ACC112 (cell line): Measurements from ENCODE around the gene KCNN3.

Source experiments
- H2AFZ ChIP-seq: fragments of 200-600 bp; sonication (generic); one replicate; pipeline ENCODE4 v1.6.0; 2017; ENCODE audit warnings: antibody characterized with exemption, low read length; ENCODE audit not compliant: unreplicated experiment
- H3K27ac ChIP-seq: fragments of 200-600 bp; sonication (generic); 2 replicates; pipeline ENCODE4 v1.5.1; 2014; ENCODE audit warnings: low read depth, mild to moderate bottlenecking, antibody characterized with exemption, low read length, moderate library complexity
- H3K27me3 ChIP-seq: fragments of 200-600 bp; sonication (generic); 2 replicates; pipeline ENCODE4 v1.6.1; 2014; ENCODE audit warnings: mild to moderate bottlenecking, antibody characterized with exemption, low read length, moderate library complexity, mixed read lengths; ENCODE audit not compliant: insufficient read depth
- H3K36me3 ChIP-seq: fragments of 200-600 bp; sonication (generic); 2 replicates; pipeline ENCODE4 v1.6.1; 2016; ENCODE audit warnings: mild to moderate bottlenecking, antibody characterized with exemption, low read length, moderate library complexity, mixed read lengths; ENCODE audit not compliant: insufficient read depth
- H3K4me1 ChIP-seq: fragments of 200-600 bp; sonication (generic); one replicate; pipeline ENCODE4 v1.6.1; 2016; ENCODE audit warnings: low read length, mixed read lengths; ENCODE audit not compliant: insufficient read depth, unreplicated experiment, control insufficient read depth
- H3K4me3 ChIP-seq: fragments of 200-600 bp; sonication (generic); 2 replicates; pipeline ENCODE4 v1.5.1; 2014; ENCODE audit warnings: mild to moderate bottlenecking, low read depth, low read length
- H3K79me2 ChIP-seq: fragments of 200-600 bp; sonication (generic); one replicate; pipeline ENCODE4 v1.6.0; 2016; ENCODE audit warnings: low read length; ENCODE audit not compliant: control insufficient read depth, unreplicated experiment, insufficient read depth

Gene KCNN3

GRCh38 chr1:154777781-154778180 is 92.3 kb downstream of the KCNN3 start:
- Histone ChIP-seq H3K4me1 (no peaks in the 10 kb centered on the region), H3K4me3 (no peak overlapping the region), H3K27ac (no peak overlapping the region), H3K79me2 (no peaks in the 10 kb centered on the region), H3K36me3 (no peaks in the 10 kb centered on the region), H3K27me3 (peaks cover 41% of the 10 kb centered on the region), H2AFZ (no peak overlapping the region)

DNA sequence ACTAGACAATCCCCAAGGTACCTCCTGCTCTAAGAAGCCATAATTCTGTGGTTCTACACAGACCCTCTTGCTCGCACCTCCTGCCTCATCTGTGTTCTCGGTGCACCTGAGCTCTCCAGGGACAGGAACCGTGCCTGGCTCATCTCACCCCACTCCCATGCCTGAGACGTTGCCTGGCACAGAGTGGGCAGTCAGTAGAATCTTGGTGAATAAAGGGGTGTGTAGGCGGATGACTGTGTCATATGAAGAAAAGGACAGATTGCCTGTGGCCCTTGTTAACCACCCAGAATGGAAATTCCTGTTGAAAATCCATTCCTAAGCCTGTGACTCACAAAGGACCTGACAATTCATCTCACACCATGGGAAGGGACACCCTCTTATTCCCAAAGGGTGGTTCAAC is 92.9 kb downstream of the KCNN3 start:
- Histone ChIP-seq H3K36me3 (no peaks in the 10 kb centered on the region), H3K27ac (no peak overlapping the region), H3K79me2 (no peaks in the 10 kb centered on the region), H3K4me1 (no peaks in the 10 kb centered on the region), H3K27me3 (peaks cover 35% of the 10 kb centered on the region), H3K4me3 (no peak overlapping the region), H2AFZ (no peak overlapping the region)

GRCh38 chr1:154775621-154776605 is 94.2 kb downstream of the KCNN3 start:
- Histone ChIP-seq H3K4me3 (no peak overlapping the region), H3K79me2 (no peaks in the 10 kb centered on the region), H3K27ac (no peak overlapping the region), H3K36me3 (no peaks in the 10 kb centered on the region), H3K27me3 (peaks cover 31% of the 10 kb centered on the region), H3K4me1 (no peaks in the 10 kb centered on the region), H2AFZ (no peak overlapping the region)

DNA sequence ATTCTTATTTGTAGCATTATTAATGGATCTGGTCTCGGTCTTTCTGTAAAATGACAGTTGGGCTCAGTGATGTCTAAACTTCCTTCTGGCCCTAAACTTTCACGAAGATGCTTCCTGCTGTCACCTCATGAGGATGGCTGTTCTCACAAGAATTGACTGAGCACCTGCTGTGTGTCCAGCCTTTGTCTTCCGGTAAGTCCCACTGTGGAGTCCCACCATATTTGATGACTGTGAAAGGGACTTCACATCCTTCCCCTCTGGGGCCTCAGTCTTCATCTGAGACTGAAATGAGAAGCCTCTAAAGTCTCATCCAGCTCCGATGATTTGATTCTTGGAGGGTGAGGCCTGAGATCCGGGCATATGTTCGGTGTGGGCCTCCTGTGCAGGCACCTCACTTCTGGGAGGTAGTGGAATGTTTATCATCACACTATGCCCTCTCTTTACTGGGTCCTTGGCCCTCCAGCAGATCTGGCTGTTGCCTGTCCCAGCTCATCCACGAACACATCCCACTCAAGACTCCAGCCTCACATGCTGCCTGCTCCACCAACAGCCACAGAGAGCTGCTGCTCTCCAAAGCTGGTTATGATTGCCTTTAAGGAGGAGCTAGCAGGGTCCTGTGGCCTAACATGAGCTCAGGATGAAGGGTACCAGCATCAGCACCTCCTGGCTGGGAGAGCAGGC is 95.8 kb downstream of the KCNN3 start:
- H3K4me3 ChIP-seq = no peak overlapping the region
- H2AFZ ChIP-seq = no peak overlapping the region

GRCh38 chr1:154773551-154773950 is 96.5 kb downstream of the KCNN3 start:
- Histone ChIP-seq H2AFZ (no peak overlapping the region), H3K79me2 (no peaks in the 10 kb centered on the region), H3K4me1 (no peaks in the 10 kb centered on the region), H3K36me3 (no peaks in the 10 kb centered on the region), H3K27ac (no peak overlapping the region), H3K27me3 (peaks cover 27% of the 10 kb centered on the region), H3K4me3 (no peak overlapping the region)

More for the DNA sequence above, 95.8 kb downstream of the KCNN3 start:
- peaks cover 27% of the 10 kb centered on the region for H3K27me3 ChIP-seq
- no peak overlapping the region for H3K27ac ChIP-seq
- H3K36me3 ChIP-seq = no peaks in the 10 kb centered on the region
- no peaks in the 10 kb centered on the region for H3K4me1 ChIP-seq
- H3K79me2 ChIP-seq = no peaks in the 10 kb centered on the region

GRCh38 chr1:154772606-154773506 is 97.2 kb downstream of the KCNN3 start:
- no peaks in the 10 kb centered on the region for H3K4me1 ChIP-seq
- no peaks in the 10 kb centered on the region for H3K36me3 ChIP-seq
- H3K79me2 ChIP-seq = no peaks in the 10 kb centered on the region
- H3K4me3 ChIP-seq = no peak overlapping the region
- peaks cover 27% of the 10 kb centered on the region for H3K27me3 ChIP-seq
- no peak overlapping the region for H2AFZ ChIP-seq
- H3K27ac ChIP-seq = no peak overlapping the region

DNA sequence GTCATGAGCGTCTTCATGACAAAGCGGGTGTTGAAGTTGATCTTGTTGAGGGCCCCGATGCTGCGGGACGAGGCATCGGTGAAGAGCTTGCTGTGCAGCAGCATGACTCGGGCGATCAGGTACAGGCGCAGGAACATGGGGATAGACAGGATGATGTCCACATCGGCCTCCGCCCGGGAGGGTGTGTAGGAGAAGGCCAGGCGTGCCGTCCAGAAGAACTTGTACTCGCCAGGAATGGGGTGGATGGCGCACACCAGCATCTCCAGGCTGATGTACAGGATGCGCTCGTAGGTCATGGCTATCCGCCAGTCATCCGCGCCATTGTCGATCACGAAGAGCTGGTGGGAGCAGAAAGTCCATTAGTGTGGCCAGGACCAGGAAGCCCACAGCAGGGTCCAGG is 98.0 kb downstream of the KCNN3 start:
- H3K27ac ChIP-seq = no peak overlapping the region
- H3K36me3 ChIP-seq = no peaks in the 10 kb centered on the region
- peaks cover 3% of the 10 kb centered on the region for H3K4me1 ChIP-seq
- H3K27me3 ChIP-seq = peaks cover 27% of the 10 kb centered on the region
- no peak overlapping the region for H2AFZ ChIP-seq
- no peaks in the 10 kb centered on the region for H3K79me2 ChIP-seq
- no peak overlapping the region for H3K4me3 ChIP-seq

DNA sequence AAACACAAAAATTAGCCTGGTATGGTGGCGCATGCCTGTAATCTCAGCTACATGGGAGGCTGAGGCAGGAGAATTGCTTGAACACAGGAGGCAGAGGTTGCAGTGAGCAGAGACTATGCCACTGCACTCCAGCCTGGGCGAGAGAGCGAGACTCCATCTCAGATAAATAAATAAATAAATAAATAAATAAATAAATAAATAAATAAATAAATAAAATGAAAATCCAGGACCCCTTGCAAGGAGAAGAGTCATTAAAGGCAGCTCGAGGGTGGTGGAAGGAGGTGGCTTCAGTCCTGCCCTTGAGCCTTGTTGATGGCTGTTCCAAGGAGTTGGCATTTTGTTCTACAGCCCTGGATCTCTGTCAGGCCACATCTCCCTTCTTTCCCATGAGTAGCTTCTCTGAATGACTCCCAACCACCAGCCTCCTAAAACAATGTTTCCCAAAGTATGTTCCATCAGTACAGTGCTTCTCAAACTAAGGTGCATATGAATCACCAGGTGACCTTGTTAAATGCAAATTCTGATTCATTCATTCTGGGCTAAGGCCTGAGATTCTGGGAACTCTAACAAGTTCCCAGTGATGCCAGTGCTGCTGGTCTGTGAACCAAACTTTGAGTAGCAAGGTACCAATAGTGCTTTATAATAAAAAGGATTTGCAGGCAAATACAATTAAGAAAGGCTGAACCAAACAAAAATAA is 99.0 kb downstream of the KCNN3 start:
- Histone ChIP-seq H3K27me3 (peaks cover 21% of the 10 kb centered on the region), H3K4me1 (peaks cover 3% of the 10 kb centered on the region), H3K27ac (no peak overlapping the region), H2AFZ (no peak overlapping the region), H3K36me3 (no peaks in the 10 kb centered on the region), H3K4me3 (no peak overlapping the region), H3K79me2 (no peaks in the 10 kb centered on the region)

- Histone ChIP-seq H2AFZ (no peak overlapping the region), H3K4me1 (peaks cover 3% of the 10 kb centered on the region), H3K27me3 (peaks cover 21% of the 10 kb centered on the region), H3K4me3 (no peak overlapping the region), H3K79me2 (no peaks in the 10 kb centered on the region), H3K36me3 (no peaks in the 10 kb centered on the region), H3K27ac (no peak overlapping the region)
Measured at GRCh38 chr1:154769193-154769895, 100.7 kb downstream of the KCNN3 start.
